ENCODE measurements around the gene PVRIG.

DNA sequence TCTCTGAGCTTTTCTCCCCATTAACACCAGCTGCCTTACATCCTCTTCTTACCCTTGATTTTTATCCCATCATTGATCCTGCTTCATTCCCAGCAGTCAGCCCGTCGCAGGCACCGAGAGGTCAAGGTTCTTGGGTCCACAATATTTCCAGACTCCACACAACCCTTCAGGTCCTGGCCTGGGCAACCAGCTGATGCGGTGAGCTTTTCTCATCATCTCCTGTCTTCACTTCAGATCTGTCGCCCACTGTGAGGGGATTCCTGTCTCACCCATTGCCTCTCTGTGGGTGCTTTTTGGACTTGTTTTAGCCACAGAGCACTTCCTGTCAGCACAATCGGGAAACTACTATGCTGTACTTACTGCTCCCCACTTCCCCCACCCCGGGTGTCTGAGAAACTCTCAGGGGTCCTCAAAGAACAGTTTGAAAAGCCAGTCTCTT lies 8.4 kb upstream of the PVRIG start:
- TF ChIP-seq, protein P1, sequence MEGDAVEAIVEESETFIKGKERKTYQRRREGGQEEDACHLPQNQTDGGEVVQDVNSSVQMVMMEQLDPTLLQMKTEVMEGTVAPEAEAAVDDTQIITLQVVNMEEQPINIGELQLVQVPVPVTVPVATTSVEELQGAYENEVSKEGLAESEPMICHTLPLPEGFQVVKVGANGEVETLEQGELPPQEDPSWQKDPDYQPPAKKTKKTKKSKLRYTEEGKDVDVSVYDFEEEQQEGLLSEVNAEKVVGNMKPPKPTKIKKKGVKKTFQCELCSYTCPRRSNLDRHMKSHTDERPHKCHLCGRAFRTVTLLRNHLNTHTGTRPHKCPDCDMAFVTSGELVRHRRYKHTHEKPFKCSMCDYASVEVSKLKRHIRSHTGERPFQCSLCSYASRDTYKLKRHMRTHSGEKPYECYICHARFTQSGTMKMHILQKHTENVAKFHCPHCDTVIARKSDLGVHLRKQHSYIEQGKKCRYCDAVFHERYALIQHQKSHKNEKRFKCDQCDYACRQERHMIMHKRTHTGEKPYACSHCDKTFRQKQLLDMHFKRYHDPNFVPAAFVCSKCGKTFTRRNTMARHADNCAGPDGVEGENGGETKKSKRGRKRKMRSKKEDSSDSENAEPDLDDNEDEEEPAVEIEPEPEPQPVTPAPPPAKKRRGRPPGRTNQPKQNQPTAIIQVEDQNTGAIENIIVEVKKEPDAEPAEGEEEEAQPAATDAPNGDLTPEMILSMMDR (IDR thresholded peaks at IDR 0.05), result no peak
- TF ChIP-seq POLR2A (IDR thresholded peaks at IDR 0.05), result no peak
